ENCODE data around the gene POLN. TPM values are rescaled to one million over a fixed set of nuclear protein-coding genes. Genes with fewer than 3 reads are reported as not detected.
A peak's percentile ranks its signal among the peaks of the same experiment; 100 is the strongest.

Gene POLN
- total RNA-seq, result 2.9 and 4.1 TPM in 2 replicates

- Histone ChIP-seq H4K20me1 (ENCODE audit: insufficient read depth, low read length) (peaks cover 15% of the 10 kb centered on the region), H3K36me3 (ENCODE audit: insufficient read depth, low read length) (no peaks in the 10 kb centered on the region), H3K4me1 (ENCODE audit: insufficient read depth, low read length) (peaks cover 32% of the 10 kb centered on the region), H3K27ac (ENCODE audit: low read depth, low read length) (peak within 1 kb of the TSS; percentile 21), H3K4me2 (ENCODE audit: insufficient read depth, low read length) (peak within 1 kb of the TSS; percentile 88), H3K4me3 (ENCODE audit: insufficient read depth, low read length) (peak within 1 kb of the TSS; percentile 92), H3K9me3 (ENCODE audit: low read depth, low read length) (no peaks in the 10 kb centered on the region), H3K27me3 (ENCODE audit: insufficient read depth, low read length) (no peaks in the 10 kb centered on the region), H3K79me2 (ENCODE audit: insufficient read depth, low read length) (peaks cover 49% of the 10 kb centered on the region), H2AFZ (ENCODE audit: low read length) (peak within 1 kb of the TSS; percentile 75)
- TF ChIP-seq CTCF (IDR thresholded peaks at IDR 0.05; ENCODE audit: extremely low read depth, low read depth, low read length), result no peak
- DNase-seq (ENCODE audit: insufficient read length, low spot score, missing footprints), result peak; percentile 100
Observed at GRCh38 chr4:2241410-2242353, at the start of gene POLN, which contains the start of gene HAUS3. Gene POLN (minus strand): TSS chr4:2242121. CDS start chr4:2229231, 12,890 bp downstream. Gene HAUS3 (minus strand): TSS chr4:2242121. CDS start chr4:2240946, 1,175 bp downstream.

- H3K9me3 ChIP-seq (ENCODE audit: low read depth, low read length), result no peaks in the 10 kb centered on the region
- H3K79me2 ChIP-seq (ENCODE audit: insufficient read depth, low read length), result no peaks in the 10 kb centered on the region
- no peaks in the 10 kb centered on the region for H3K4me1 ChIP-seq (ENCODE audit: insufficient read depth, low read length)
- no peak overlapping the region for H2AFZ ChIP-seq (ENCODE audit: low read length)
- no peaks in the 10 kb centered on the region for H3K36me3 ChIP-seq (ENCODE audit: insufficient read depth, low read length)
- no peak for TF ChIP-seq CTCF (IDR thresholded peaks at IDR 0.05; ENCODE audit: extremely low read depth, low read depth, low read length)
- peak; percentile 56 for DNase-seq (ENCODE audit: insufficient read length, low spot score, missing footprints)
- H3K27ac ChIP-seq (ENCODE audit: low read depth, low read length), result no peak overlapping the region
- H3K4me3 ChIP-seq (ENCODE audit: insufficient read depth, low read length), result no peak overlapping the region
- no peaks in the 10 kb centered on the region for H4K20me1 ChIP-seq (ENCODE audit: insufficient read depth, low read length)
- no peak overlapping the region for H3K4me2 ChIP-seq (ENCODE audit: insufficient read depth, low read length)
- no peaks in the 10 kb centered on the region for H3K27me3 ChIP-seq (ENCODE audit: insufficient read depth, low read length)
Observed at GRCh38 chr4:2290974-2291704, 49.2 kb upstream of the POLN start.

- Histone ChIP-seq H3K4me3 (ENCODE audit: insufficient read depth, low read length) (no peak overlapping the region), H4K20me1 (ENCODE audit: insufficient read depth, low read length) (no peaks in the 10 kb centered on the region), H3K36me3 (ENCODE audit: insufficient read depth, low read length) (no peaks in the 10 kb centered on the region), H3K4me1 (ENCODE audit: insufficient read depth, low read length) (no peaks in the 10 kb centered on the region), H3K79me2 (ENCODE audit: insufficient read depth, low read length) (no peaks in the 10 kb centered on the region), H3K27ac (ENCODE audit: low read depth, low read length) (no peak overlapping the region), H3K9me3 (ENCODE audit: low read depth, low read length) (no peaks in the 10 kb centered on the region), H3K27me3 (ENCODE audit: insufficient read depth, low read length) (no peaks in the 10 kb centered on the region), H2AFZ (ENCODE audit: low read length) (no peak overlapping the region), H3K4me2 (ENCODE audit: insufficient read depth, low read length) (no peak overlapping the region)
- DNase-seq (ENCODE audit: insufficient read length, low spot score, missing footprints), result peak; percentile 29
- TF ChIP-seq CTCF (IDR thresholded peaks at IDR 0.05; ENCODE audit: extremely low read depth, low read depth, low read length), result no peak
Observed at GRCh38 chr4:2290488-2290887, 48.6 kb upstream of the POLN start.

DNA sequence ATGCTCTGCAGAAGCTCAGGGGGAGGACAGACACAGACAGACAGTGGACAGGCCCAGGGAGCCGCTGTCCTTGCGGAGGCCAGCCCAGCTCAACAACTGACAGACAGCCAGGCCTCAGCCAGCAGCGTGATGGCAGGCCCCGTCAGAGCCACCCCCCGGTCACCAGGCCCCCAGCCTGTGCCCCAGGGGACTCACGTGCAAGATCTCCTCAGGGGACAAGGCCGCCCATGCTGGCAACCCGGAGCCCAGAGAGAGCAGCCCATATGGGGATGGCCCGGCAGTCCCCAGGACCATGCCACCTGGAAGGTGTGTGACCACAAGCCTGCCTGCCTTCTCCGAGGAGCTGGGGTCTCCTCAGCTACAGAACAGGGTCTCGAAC, 48.0 kb upstream of the POLN start:
- no peaks in the 10 kb centered on the region for H3K27me3 ChIP-seq (ENCODE audit: insufficient read depth, low read length)
- H2AFZ ChIP-seq (ENCODE audit: low read length), result no peak overlapping the region
- no peaks in the 10 kb centered on the region for H3K79me2 ChIP-seq (ENCODE audit: insufficient read depth, low read length)
- H3K4me2 ChIP-seq (ENCODE audit: insufficient read depth, low read length), result no peak overlapping the region
- no peak overlapping the region for H3K4me3 ChIP-seq (ENCODE audit: insufficient read depth, low read length)
- no peaks in the 10 kb centered on the region for H3K36me3 ChIP-seq (ENCODE audit: insufficient read depth, low read length)
- no peak overlapping the region for H3K27ac ChIP-seq (ENCODE audit: low read depth, low read length)
- no peak for TF ChIP-seq CTCF (IDR thresholded peaks at IDR 0.05; ENCODE audit: extremely low read depth, low read depth, low read length)
- peak; percentile 36 for DNase-seq (ENCODE audit: insufficient read length, low spot score, missing footprints)
- no peaks in the 10 kb centered on the region for H3K9me3 ChIP-seq (ENCODE audit: low read depth, low read length)
- no peaks in the 10 kb centered on the region for H4K20me1 ChIP-seq (ENCODE audit: insufficient read depth, low read length)
- no peaks in the 10 kb centered on the region for H3K4me1 ChIP-seq (ENCODE audit: insufficient read depth, low read length)
